ENCODE results near the gene GSTK1.

- TF ChIP-seq CTCF (IDR thresholded peaks at IDR 0.05; ENCODE audit: poor library complexity) (no peak), EZH2 (IDR thresholded peaks at IDR 0.05; ENCODE audit: borderline replicate concordance) (no peak)
These were observed 17.3 kb downstream of the GSTK1 start for GRCh38 chr7:143280566-143280965.

Measured in hepatocyte (in vitro differentiated cells).